Activated naive CD4-positive, alpha-beta T cell treated with anti-CD3 and anti-CD28 coated beads, Interleukin-2, amount 10 ng/mL, durations not matched to agents 7 days and 5 days (primary cell): ENCODE results near the gene PSG6.
"Not testable (repeated sequence)": the region's sequence is repeated elsewhere in the genome, so short reads cannot be mapped to it uniquely, and the experiment has no call there.

Experiments
- CTCF ChIA-PET: fragments of 350-600 bp; sonication (Branson Sonifier 250); formaldehyde crosslinking; loops from one replicate; lab custom pipeline; 2021; ENCODE audit warnings: antibody characterized with exemption; lab: Charles Lee
- DNase-seq: peaks from one replicate; pipeline ENCODE4 v3.0.0-alpha.2; 2020
- H3K27ac Mint-ChIP-seq: one replicate; pipeline ENCODE4 v1.8.0; 2021; ENCODE audit warnings: mild to moderate bottlenecking, moderate library complexity, mixed read lengths
- H3K27me3 Mint-ChIP-seq: one replicate; pipeline ENCODE4 v1.8.0; 2021; ENCODE audit warnings: mild to moderate bottlenecking, mixed read lengths
- H3K36me3 Mint-ChIP-seq: one replicate; pipeline ENCODE4 v1.8.0; 2021; ENCODE audit warnings: mixed read lengths
- H3K4me1 Mint-ChIP-seq: one replicate; pipeline ENCODE4 v1.8.0; 2021; ENCODE audit warnings: mixed read lengths
- H3K4me3 Mint-ChIP-seq: one replicate; pipeline ENCODE4 v1.8.0; 2021; ENCODE audit warnings: mild to moderate bottlenecking, moderate library complexity, mixed read lengths
- H3K9me3 Mint-ChIP-seq: one replicate; pipeline ENCODE4 v1.8.0; 2021; ENCODE audit warnings: mixed read lengths

Gene PSG6

DNA sequence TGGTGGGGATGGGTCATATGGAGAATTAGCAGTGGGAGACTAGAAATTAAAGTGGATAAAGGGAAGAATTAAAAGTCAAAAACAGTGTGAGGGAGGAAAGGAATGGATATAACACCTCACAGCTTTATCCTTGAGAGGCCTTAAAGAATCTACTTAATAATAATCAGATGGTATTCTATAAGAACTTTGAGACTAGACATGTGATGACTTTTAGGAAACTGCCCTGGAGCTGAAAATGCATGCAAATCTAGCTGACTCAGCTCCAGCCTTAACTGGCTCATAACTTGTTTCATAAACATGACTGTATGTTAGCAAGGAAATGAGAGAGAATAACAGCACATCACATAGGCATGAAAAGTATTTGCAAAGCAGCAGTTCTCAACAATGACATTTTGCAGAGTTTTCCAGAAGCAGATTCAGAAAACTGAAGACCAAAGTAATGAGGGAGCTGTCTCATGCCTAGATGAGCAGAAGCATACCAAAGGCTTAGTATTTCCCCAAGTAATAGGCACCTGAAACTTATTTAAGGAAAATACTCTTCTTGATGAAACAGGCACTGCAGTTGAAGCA lies 29.7 kb downstream of the PSG6 start:
- H3K4me1 Mint-ChIP-seq, H3K27ac Mint-ChIP-seq, H3K27me3 Mint-ChIP-seq, H3K36me3 Mint-ChIP-seq, DNase-seq, H3K4me3 Mint-ChIP-seq, CTCF ChIA-PET, H3K9me3 Mint-ChIP-seq: not testable (repeated sequence)

DNA sequence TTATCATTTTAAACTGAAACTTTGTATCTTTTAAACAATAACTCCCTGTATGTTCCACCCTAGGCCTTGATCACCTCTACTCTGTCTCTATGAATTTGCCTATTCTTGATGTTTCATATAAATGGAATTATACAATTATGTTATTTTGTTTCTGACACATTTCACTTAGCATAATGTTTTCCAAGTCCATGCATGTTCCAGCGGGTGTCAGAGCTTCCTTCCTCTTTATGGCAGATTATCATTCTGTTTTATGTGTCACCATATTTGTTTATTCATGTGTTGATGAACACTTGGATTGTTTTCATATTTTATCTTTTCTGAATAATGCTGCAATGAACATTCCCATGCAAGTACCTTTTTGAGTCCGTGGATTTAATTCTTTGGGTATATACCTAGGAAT lies 35.0 kb downstream of the PSG6 start:
- CTCF ChIA-PET, H3K27me3 Mint-ChIP-seq: not testable (repeated sequence)

DNA sequence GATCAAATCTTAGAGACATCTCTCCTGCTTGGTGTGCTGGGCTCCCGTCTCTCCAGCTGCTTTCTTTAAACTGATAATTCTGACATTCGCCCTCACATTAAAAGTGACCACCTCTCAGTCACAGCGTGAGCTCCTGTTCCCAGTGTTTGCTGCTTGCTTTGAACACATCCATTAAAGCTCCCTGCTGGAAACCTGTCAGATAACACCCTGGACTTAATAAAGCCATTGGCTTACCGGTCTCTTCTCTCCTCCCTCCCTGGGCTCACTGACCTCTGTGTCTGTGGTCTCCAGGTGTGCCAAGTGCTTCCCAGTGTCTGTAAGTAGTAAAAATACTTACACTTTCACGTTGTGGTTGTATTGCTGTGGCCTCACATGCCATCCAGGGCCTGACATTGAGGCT lies 35.7 kb downstream of the PSG6 start:
- H3K4me1 Mint-ChIP-seq, H3K27me3 Mint-ChIP-seq, DNase-seq, H3K9me3 Mint-ChIP-seq, CTCF ChIA-PET, H3K4me3 Mint-ChIP-seq, H3K27ac Mint-ChIP-seq, H3K36me3 Mint-ChIP-seq: not testable (repeated sequence)

More for the DNA sequence above, 35.0 kb downstream of the PSG6 start:
- not testable (repeated sequence) for H3K4me3 Mint-ChIP-seq, H3K27ac Mint-ChIP-seq, H3K9me3 Mint-ChIP-seq, DNase-seq, H3K36me3 Mint-ChIP-seq, H3K4me1 Mint-ChIP-seq

DNA sequence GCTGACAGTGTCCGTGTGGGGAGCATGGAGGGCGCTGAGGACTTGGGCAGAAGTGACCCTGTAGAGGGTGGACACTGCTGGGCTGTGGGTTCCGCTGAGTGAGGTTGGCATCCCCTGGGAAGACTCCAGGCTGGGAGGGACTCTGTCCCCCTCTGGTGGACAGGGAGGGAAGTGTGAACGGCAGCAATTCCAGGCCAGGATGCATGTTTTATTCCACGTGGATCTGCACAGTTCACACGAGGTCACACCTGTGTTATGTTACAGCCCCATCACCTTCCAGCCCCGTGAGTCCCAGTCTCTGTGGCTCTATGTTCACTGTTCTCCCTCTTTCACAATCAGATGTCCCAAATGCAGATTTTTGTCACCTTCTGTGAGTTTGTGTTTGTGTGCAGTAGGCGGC lies 36.4 kb downstream of the PSG6 start:
- DNase-seq, H3K36me3 Mint-ChIP-seq, CTCF ChIA-PET, H3K4me3 Mint-ChIP-seq, H3K9me3 Mint-ChIP-seq, H3K27ac Mint-ChIP-seq, H3K27me3 Mint-ChIP-seq, H3K4me1 Mint-ChIP-seq: not testable (repeated sequence)

DNA sequence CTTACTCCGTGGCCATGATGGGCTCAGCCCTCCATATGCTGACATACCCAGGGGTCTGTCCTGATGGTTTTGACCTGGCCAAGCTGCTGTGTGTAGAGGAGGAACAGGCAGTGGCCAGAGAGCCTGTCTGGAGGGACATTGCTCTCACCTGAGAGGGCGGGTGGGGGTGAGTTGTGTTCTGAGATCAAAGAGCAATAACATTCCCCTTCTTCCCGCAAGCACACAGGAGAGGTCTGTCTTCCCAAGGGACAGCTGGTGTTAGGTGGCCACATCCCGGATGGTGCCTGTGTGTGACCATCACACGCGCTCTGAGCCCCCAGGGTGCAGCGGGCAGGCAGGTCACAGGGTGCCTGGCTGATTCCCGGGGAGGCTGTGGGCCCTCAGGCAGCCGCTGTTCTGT lies 37.1 kb downstream of the PSG6 start:
- H3K9me3 Mint-ChIP-seq, H3K36me3 Mint-ChIP-seq, H3K4me1 Mint-ChIP-seq, H3K4me3 Mint-ChIP-seq, CTCF ChIA-PET, DNase-seq, H3K27me3 Mint-ChIP-seq, H3K27ac Mint-ChIP-seq: not testable (repeated sequence)

DNA sequence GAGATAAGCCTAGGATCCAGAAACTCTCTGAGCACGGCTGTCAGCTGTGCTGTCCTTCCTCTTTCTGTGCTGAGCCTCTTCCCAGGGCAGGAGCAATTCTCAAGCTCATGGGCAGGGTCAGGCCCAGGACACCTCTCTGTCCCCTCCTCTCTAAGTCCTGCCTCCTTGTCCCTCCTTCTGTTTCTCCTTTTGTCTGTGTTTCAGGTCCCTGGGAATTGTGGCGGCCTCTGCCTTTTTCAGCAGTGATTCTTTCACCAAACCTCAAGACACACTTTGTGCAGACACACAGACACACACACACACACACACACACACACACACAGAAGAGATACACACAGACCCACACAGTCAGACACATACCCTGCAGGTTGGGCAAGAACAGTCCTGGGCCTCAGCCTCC lies 38.1 kb downstream of the PSG6 start, which contains the start of gene PSG1:
TSS of gene PSG1 (minus strand) at position 101 of the 400 bp plus-strand sequence. CDS start 132 bp downstream, outside the sequence.
- no peaks in the 10 kb centered on the region for H3K9me3 Mint-ChIP-seq

DNA sequence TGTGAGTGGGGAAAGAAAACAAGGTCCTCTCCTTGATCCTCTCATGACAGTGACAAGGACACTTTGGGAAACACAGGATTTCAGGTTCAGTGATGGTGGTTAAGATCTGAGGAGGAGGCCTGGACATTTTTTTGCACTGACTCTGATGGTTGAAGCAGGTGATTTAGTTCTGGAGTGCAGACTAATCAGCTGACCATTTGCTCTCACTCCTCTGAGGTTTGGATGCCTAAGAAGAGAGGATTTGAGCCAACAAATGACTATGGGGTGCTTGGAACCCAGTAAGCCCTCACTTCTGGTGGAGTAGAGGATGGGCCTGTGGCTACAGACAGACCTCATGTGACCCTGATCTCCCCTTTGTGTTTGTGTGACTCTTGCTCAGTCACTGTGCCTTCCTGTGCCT lies 41.1 kb downstream of the PSG6 start:
- H3K36me3 Mint-ChIP-seq, H3K27me3 Mint-ChIP-seq, H3K9me3 Mint-ChIP-seq, H3K27ac Mint-ChIP-seq, H3K4me3 Mint-ChIP-seq, H3K4me1 Mint-ChIP-seq, CTCF ChIA-PET, DNase-seq: not testable (repeated sequence)

More for the DNA sequence above, 38.1 kb downstream of the PSG6 start, which contains the start of gene PSG1:
- H3K27me3 Mint-ChIP-seq = peaks cover 4% of the 10 kb centered on the region
- H3K4me1 Mint-ChIP-seq = no peaks in the 10 kb centered on the region
- no peak within 1 kb of the TSS for H3K4me3 Mint-ChIP-seq
- H3K36me3 Mint-ChIP-seq = no peaks in the 10 kb centered on the region
- DNase-seq = no peak
- no peak within 1 kb of the TSS for H3K27ac Mint-ChIP-seq
- CTCF ChIA-PET = no interaction called here

DNA sequence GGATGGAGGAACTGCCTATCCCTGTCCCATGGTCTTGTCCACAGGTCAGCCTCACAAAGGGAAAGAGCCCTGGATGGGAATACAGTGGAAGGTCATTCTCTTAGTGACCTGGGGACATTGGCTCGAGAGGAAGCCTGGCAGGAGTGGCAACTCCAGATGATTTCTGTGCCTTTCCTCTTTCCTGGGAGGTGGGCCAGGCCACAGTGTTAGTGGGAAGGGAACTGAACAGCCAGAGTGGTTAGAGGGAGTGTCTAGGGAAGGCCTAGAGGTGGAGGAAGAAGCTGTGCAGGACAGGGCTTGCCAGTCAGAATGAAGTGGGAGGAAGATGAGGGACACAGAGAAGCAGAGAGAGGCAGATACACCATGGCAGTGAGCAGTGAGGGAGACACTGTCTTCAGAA lies 41.8 kb downstream of the PSG6 start:
- H3K4me3 Mint-ChIP-seq, H3K36me3 Mint-ChIP-seq, H3K4me1 Mint-ChIP-seq, H3K27me3 Mint-ChIP-seq, DNase-seq, H3K9me3 Mint-ChIP-seq, CTCF ChIA-PET, H3K27ac Mint-ChIP-seq: not testable (repeated sequence)

DNA sequence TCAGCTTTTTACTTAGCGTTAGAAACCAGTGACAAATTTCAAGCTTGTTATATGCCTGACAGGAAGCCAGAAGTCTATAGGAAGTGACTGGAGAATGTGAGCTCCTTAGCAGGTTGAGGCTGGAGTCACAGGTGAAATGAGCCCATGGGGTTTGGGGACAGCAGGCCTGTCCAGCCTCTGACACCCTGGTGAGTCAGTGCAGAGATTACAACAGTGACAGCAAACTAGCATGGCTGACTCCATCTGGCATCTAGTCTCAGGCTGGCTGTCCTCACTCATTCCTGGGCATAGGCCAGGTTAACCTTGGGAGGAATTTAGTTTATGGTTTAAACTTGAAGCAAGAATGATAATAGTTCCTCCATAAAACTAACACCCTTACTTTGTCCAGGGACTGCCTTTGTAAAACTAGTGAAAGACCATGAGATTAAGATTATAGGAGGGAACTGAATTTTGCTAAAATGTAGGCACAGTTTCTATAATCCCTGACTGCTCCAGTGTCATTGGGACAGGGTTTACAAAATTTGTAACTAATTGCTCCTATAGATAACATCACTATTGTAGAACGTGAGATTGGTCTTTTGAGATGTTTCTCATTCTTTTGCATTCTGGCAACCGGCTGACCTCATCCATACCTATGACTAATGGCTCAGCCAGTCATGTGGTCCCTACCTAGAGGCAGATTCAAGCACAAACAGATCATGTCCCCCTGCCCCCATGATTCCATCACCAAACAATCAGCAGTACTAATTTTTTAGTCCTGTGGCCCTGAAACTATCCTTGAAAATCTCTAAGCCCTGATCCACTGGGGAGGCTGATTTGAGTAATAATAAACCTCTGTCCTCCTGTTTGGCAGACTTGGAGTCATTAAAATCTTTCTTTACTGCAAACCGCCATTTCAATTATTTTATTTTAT lies 42.5 kb downstream of the PSG6 start:
- H3K4me1 Mint-ChIP-seq, CTCF ChIA-PET, DNase-seq, H3K36me3 Mint-ChIP-seq, H3K4me3 Mint-ChIP-seq, H3K9me3 Mint-ChIP-seq, H3K27ac Mint-ChIP-seq, H3K27me3 Mint-ChIP-seq: not testable (repeated sequence)

DNA sequence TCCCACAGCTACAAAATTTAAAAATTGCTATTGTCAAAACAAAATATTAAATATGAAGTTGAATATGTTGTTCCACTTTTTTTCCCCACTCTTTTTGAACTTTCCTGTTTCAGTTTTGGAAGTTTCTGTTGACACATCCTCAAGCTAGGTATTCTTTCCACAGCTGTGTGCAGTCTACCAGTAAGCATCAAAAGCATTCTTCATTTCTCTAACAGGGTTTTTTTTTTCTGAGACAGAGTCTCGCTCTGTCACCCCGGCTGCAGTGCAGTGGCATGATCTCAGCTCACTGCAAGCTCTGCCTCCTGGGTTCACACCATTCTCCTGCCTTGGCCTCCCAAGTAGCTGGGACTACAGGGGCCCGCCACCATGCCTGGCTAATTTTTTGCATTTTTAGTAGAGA lies 43.6 kb downstream of the PSG6 start:
- H3K9me3 Mint-ChIP-seq, H3K27ac Mint-ChIP-seq, H3K27me3 Mint-ChIP-seq, DNase-seq, H3K4me1 Mint-ChIP-seq, H3K4me3 Mint-ChIP-seq, H3K36me3 Mint-ChIP-seq, CTCF ChIA-PET: not testable (repeated sequence)

DNA sequence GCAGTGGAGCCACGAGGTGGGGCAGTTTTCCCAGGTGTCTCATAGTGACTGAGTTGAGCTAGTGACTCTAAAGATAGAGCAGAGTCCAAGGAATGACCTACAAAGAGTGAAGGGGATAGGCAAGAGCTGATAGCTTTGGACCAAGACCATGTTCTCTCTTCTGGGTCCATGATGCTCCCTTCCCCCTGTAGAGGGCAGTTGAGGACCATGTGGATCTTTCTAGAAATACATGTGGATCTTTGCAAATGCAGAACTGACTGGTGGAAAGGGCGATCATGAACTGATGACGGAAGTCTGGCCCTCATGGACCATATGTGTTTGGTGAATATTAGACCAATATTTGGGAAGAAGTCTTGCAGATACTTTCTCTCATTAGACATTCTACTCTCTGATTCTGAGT lies 45.1 kb downstream of the PSG6 start:
- no peaks in the 10 kb centered on the region for H3K9me3 Mint-ChIP-seq
- H3K4me3 Mint-ChIP-seq = no peak overlapping the region
- CTCF ChIA-PET = no interaction called here
- H3K4me1 Mint-ChIP-seq = no peaks in the 10 kb centered on the region
- H3K27ac Mint-ChIP-seq = no peak overlapping the region
- DNase-seq = no peak
- no peaks in the 10 kb centered on the region for H3K27me3 Mint-ChIP-seq
- H3K36me3 Mint-ChIP-seq = no peaks in the 10 kb centered on the region

DNA sequence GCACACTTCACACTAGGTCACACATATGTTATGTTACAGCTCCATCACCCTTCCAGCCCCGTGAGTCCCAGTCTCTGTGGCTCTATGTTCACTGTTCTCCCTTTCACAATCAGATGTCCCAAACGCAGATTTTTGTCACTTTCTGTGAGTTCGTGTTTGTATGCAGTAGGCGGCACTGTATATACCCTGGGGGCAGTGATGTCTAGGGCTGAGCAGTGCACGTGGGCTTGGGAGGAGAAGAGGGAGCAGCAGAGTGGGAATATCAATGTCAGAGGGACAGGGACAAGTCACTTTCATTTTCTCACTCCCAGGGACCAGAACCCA lies 60.2 kb downstream of the PSG6 start:
- no peak for DNase-seq
- Mint-ChIP-seq H3K4me1 (no peaks in the 10 kb centered on the region), H3K27ac (no peak overlapping the region), H3K27me3 (no peaks in the 10 kb centered on the region), H3K9me3 (peaks cover 13% of the 10 kb centered on the region), H3K36me3 (no peaks in the 10 kb centered on the region), H3K4me3 (no peak overlapping the region)
- CTCF ChIA-PET = no interaction called here

DNA sequence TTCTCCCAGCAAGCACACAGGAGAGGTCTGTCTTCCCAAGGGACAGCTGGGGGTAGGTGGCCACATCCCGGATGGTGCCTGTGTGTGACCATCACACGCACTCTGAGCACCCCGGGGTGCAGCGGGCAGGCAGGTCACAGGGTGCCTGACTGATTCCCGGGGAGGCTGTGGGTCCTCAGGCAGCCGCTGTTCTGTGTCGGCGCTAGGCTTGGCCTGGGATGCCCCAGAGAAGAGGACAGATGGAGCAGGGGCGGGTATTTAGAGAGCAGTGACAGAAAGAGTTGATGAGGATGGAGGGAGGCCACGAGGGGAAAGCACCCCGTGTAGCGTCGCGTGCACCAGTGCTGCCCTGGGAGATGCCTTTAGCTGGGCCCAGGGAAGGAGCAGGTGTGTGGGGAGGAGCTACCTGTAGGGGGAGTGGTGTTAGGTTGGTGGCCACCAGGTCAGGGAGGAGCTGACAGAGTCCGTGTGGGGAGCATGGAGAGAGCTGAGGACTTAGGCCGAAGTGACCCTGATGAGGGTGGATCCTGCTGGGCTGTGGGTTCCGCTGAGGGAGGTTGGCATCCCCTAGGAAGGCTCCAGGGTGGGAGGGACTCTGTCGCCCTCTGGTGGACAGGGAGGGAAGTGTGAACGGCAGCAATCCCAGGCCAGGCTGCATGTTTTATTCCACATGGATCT lies 60.7 kb downstream of the PSG6 start:
- CTCF ChIA-PET = interaction anchor here (0.6 kb wide), 1 partner anchor 28 kb away, joined by 3 read pairs; no protein-coding TSS in a partner anchor
- H3K4me3 Mint-ChIP-seq, H3K36me3 Mint-ChIP-seq, H3K27ac Mint-ChIP-seq, H3K27me3 Mint-ChIP-seq, H3K4me1 Mint-ChIP-seq: not testable (repeated sequence)
- peak; percentile 39 for DNase-seq
- H3K9me3 Mint-ChIP-seq = peaks cover 11% of the 10 kb centered on the region

DNA sequence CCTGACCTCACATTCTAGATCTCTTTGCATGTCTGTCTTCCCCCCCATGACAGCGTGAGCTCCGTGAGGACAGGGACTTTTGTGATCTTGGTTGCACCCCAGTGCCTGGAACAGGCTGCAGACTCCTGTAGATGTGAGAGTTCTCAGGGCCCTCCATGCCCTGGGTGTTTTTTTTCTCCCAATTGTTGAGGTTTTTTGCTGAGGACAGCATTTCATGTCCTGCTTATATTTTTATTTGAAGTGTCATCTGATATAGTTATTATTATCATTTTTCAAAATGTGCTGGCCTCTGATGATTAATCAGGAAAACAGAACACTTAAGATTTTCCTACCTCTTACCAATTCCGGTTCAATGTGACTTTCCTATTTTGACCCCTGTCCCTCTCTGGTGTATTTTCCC lies 62.9 kb downstream of the PSG6 start:
- H3K27me3 Mint-ChIP-seq, H3K36me3 Mint-ChIP-seq, DNase-seq, H3K9me3 Mint-ChIP-seq, H3K4me3 Mint-ChIP-seq, CTCF ChIA-PET, H3K27ac Mint-ChIP-seq, H3K4me1 Mint-ChIP-seq: not testable (repeated sequence)

DNA sequence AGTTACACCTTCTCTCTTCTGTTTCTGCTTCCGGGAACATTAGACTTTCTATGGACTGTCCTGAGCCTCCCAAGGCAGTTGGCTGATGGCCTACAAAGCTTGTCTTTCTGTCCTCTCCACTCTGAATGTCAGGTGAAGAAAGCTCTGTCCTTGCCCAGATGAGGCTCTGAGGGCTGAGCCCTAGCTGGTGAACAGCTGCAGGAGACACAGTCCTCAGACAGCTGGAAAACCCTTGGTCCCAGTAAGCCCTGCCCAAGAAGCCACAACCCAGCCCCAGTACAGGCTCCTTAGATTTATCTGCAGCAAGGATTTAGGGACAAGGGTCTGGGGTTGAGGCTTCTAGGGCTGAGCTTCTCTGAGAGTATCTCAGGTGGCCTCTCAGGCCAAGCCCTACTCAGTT lies 64.5 kb downstream of the PSG6 start:
- H3K27ac Mint-ChIP-seq, H3K4me3 Mint-ChIP-seq, CTCF ChIA-PET, H3K36me3 Mint-ChIP-seq, H3K9me3 Mint-ChIP-seq, H3K4me1 Mint-ChIP-seq, DNase-seq, H3K27me3 Mint-ChIP-seq: not testable (repeated sequence)
